ENCODE data around the gene ADAMTS12.

DNA sequence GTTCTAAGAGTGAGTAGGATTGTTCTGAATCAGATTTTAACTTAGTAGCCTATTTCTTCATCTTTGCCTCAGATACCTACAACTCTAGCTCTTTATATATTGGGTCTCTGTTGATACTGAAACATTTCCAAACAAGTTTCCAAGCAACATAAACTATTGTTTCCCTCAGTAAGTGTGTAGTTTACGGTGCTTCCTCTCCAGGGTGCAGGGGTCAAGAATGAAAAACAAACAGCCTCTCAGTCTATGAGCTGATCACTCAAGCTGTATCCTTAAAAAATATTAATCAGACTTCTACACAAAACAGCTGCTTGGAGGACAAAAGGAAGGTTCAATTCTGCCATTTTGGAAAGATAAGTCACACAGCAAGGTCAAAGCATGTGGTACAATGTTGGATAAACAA, 75.0 kb downstream of the ADAMTS12 start:
- TF ChIP-seq, protein P1, sequence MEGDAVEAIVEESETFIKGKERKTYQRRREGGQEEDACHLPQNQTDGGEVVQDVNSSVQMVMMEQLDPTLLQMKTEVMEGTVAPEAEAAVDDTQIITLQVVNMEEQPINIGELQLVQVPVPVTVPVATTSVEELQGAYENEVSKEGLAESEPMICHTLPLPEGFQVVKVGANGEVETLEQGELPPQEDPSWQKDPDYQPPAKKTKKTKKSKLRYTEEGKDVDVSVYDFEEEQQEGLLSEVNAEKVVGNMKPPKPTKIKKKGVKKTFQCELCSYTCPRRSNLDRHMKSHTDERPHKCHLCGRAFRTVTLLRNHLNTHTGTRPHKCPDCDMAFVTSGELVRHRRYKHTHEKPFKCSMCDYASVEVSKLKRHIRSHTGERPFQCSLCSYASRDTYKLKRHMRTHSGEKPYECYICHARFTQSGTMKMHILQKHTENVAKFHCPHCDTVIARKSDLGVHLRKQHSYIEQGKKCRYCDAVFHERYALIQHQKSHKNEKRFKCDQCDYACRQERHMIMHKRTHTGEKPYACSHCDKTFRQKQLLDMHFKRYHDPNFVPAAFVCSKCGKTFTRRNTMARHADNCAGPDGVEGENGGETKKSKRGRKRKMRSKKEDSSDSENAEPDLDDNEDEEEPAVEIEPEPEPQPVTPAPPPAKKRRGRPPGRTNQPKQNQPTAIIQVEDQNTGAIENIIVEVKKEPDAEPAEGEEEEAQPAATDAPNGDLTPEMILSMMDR (IDR thresholded peaks at IDR 0.05): no peak
- TF ChIP-seq EP300 (IDR thresholded peaks at IDR 0.05; ENCODE audit: low read depth) (no peak), POLR2AphosphoS5 (IDR thresholded peaks at IDR 0.05) (no peak)

All from transverse colon (tissue), 4 donors.